Astrocyte of the cerebellum (primary cell): ENCODE results near the gene MAPK7.

Experiments
- DNase-seq: peaks from one replicate; pipeline ENCODE4 v3.0.0-alpha.2; 2011; ENCODE audit warnings: low read depth
- H3K4me3 ChIP-seq: 2 replicates; pipeline ENCODE4 v1.5.1; 2011; ENCODE audit warnings: mild to moderate bottlenecking, low read depth, low read length, moderate library complexity
- CTCF ChIP-seq: IDR thresholded peaks from 2 replicates; pipeline ENCODE4 v1.5.1; 2012; ENCODE audit warnings: low read length, low read depth, moderate library complexity, mild to moderate bottlenecking; ENCODE audit errors: missing control alignments
- in situ Hi-C: cut with HindIII; loops from 2 replicates; pipeline ENCODE4 v1.10.0; 2017; ENCODE audit warnings: low sequenced_read_pairs

Gene MAPK7

GRCh38 chr17:19337712-19338023 lies 40.6 kb upstream of the MAPK7 start:
- in situ Hi-C loops, result no loop called here
- H3K4me3 ChIP-seq, result no peak overlapping the region
- DNase-seq, result no peak
- no peak for TF ChIP-seq CTCF

GRCh38 chr17:19338031-19338990 lies 40.0 kb upstream of the MAPK7 start:
- TF ChIP-seq CTCF, result peak; percentile 41
- DNase-seq, result no peak
- in situ Hi-C loops, result no loop called here
- H3K4me3 ChIP-seq, result no peak overlapping the region

- no peak for TF ChIP-seq CTCF
- in situ Hi-C loops, result no loop called here
- DNase-seq, result no peak
- no peak overlapping the region for H3K4me3 ChIP-seq
Observed at GRCh38 chr17:19339341-19339815, 38.9 kb upstream of the MAPK7 start.

- no peak for DNase-seq
- TF ChIP-seq CTCF, result no peak
- in situ Hi-C loops, result no loop called here
- no peak overlapping the region for H3K4me3 ChIP-seq
Observed at GRCh38 chr17:19341211-19341631, 37.1 kb upstream of the MAPK7 start.

- in situ Hi-C loops, result no loop called here
- TF ChIP-seq CTCF, result no peak
- DNase-seq, result no peak
- H3K4me3 ChIP-seq, result no peak overlapping the region
Observed at GRCh38 chr17:19341641-19342610, 36.4 kb upstream of the MAPK7 start.

GRCh38 chr17:19342611-19343255 lies 35.6 kb upstream of the MAPK7 start:
- no peak for DNase-seq
- no peak overlapping the region for H3K4me3 ChIP-seq
- no peak for TF ChIP-seq CTCF
- in situ Hi-C loops, result no loop called here
